Thyroid gland (tissue), 4 donors: Measurements from ENCODE around the gene GPR63.

Source experiments
- CTCF ChIP-seq, 6 experiments: fragments of 200-600 bp in 3 of 6; fragments of 450-650 bp in 3 of 6; sonication (generic) in 3 of 6; IDR thresholded peaks; one replicate each; pipeline ENCODE4 v1.5.1; 2016 to 2019; ENCODE audit warnings: antibody characterized with exemption in 6 of 6, mild to moderate bottlenecking in 2 of 6, inconsistent platforms in 1 of 6, moderate library complexity in 1 of 6
- POLR2A ChIP-seq, 2 donors: fragments of 450-650 bp; IDR thresholded peaks; one replicate each; pipeline ENCODE4 v1.6.1; 2017; ENCODE audit warnings: antibody characterized with exemption in 2 of 2, mild to moderate bottlenecking in 2 of 2, moderate library complexity in 1 of 2

GRCh38 chr6:96826865-96827264 is 10.4 kb downstream of the GPR63 start:
- no peak for TF ChIP-seq POLR2A (IDR thresholded peaks at IDR 0.05)
- TF ChIP-seq CTCF (IDR thresholded peaks at IDR 0.05): no peak
